Activated CD8-positive, alpha-beta memory T cell treated with anti-CD3 and anti-CD28 coated beads for 48 hours (primary cell): ENCODE results near the gene BPTF.
"Not testable (repeated sequence)": the region's sequence is repeated elsewhere in the genome, so short reads cannot be mapped to it uniquely, and the experiment has no call there.

Experiments used
- DNase-seq, 3 experiments: peaks; one replicate each; pipeline ENCODE4 v3.0.0-alpha.2; 2020; ENCODE audit warnings: low read depth in 2 of 3, low spot score in 2 of 3

The BPTF gene

DNA sequence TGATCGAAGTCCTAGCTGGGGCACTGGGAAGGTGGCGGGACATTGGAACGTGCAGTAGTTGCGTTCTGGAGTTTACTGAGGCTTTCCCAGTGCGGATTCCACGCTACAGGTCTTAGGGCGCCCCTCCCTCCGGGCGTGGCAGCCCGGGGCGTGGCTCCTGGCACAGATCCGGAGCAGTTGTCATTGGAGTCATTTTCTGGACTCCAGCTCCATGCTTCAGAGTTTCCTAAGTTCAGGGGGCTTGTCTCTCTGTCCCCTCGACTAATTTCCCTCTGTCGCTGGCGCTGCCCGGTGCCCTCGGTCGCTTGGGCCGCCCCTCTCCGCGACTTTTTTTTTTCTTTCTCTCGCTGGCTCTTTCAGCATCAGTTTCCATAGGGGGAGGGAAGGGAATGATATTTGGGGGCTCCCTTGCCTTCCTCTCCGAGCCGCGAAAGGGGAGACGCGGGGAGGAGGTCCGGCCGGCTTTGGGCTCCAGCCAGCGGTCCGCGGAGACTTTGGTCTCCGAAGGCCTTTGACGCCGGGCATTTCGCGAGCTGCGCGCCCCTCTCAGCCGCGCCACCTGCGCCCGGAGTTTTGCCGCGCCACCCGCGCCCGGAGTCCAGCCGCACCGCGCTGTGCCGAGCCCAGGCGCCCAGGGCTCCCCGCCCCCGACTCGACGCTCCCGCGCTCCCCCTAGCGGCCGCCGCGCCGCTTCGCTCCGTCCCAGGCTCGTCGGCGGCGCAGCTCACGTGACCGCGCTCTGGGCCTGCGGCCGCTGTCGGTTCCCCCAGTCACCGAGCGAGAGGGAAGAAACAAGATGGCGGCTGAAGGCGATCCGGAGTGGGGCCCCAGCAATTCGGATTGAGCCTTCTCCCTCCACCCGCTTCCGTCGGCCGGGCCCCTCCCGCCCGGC, at the start of gene BPTF:
TSS of gene BPTF (plus strand) at position 769 of the 892 bp plus-strand sequence. CDS start 222 bp downstream, outside the sequence.
- DNase-seq = peak; percentile 80 to 82 (median 81)

DNA sequence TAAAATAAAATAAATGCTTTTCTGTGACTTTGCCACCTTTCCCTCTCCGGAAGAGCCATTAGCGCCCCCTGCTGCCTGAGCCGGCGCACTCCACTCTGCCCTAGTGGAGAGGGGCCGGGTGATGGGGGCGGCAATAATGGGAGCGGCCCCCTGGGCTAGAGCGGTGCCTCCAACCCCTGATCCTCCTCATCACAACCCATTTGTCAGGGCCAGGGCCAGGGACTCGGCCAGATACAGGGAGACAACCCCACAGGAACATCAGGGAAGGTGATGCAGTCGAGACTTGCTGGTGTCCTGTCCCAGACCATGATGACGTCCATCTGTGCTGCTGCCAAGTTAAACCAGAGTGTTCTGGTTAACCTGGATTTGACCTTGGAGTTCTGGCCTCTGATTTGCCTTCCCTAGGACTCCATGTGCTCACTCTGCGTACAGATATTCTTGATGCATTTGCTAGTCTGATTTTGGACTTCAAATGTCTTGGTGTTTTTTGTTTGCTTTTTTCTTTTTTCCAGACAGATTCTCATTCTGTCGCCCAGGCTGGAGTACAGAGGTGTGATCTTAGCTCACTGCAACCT, 46.1 kb upstream of the BPTF start:
- no peak for DNase-seq

DNA sequence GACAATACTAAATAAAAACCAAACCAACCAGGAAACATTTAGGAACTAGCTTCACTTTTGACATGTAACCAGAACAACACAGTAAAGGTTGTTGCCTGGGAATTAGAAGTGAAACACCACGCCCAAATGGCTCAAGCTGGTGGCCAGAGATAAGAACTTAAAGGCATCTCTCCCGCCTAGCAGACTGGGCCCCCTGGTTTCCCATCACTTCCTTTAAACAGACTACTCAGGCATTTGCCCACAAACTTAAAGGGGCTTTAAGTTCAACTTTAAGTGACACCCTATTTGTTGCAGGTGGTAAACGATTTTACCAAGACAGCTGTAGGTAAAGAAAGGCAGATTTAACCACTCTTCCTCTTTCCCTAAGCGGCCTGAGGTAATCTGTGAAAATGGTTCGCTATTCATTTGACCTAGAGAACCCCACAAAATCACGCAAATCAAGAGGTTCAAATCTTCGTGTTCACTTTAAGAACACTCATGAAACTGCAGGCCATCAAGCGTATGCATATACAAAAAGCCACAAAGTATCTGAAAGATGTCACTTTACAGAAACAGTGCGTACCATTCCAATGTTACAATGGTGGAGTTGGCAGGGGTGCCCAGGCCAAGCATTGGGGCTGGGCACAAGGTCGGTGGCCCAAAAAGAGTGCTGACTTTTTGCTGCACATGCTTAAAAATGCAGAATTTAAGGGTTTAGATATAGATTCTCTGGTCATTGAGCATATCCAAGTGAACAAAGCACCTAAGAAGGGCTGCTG, 40.8 kb upstream of the BPTF start:
- no peak for DNase-seq

GRCh38 chr17:67785122-67785477, 40.2 kb upstream of the BPTF start:
- no peak for DNase-seq

DNA sequence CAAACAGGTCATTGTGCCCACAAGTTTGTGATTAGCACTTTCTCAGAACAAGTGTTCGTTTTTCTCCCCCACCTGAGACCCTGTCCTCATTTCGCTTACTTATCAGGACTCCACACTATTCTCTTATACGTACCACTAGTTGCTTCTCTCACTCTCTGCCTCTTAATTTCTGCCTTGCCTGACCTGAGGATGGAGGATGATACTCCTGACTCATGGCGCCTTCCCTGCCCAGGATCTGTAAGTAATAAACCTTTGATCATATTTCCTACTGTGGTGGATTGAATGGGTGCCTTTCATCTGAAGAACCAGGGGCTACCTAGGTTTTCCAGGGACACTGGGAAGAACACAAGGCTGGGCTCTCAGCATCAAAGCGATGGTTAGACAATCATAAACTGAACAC, 39.8 kb upstream of the BPTF start:
- no peak for DNase-seq

GRCh38 chr17:67800495-67800928, 24.8 kb upstream of the BPTF start:
- peak; percentile 8 to 27 (median 24) for DNase-seq

GRCh38 chr17:67801626-67802175, 23.6 kb upstream of the BPTF start:
- DNase-seq = no peak

GRCh38 chr17:67810464-67810863, 14.8 kb upstream of the BPTF start:
- DNase-seq = no peak

GRCh38 chr17:67812380-67812779, 12.9 kb upstream of the BPTF start:
- DNase-seq = not testable (repeated sequence)

GRCh38 chr17:67813803-67814180, 11.5 kb upstream of the BPTF start:
- no peak for DNase-seq

DNA sequence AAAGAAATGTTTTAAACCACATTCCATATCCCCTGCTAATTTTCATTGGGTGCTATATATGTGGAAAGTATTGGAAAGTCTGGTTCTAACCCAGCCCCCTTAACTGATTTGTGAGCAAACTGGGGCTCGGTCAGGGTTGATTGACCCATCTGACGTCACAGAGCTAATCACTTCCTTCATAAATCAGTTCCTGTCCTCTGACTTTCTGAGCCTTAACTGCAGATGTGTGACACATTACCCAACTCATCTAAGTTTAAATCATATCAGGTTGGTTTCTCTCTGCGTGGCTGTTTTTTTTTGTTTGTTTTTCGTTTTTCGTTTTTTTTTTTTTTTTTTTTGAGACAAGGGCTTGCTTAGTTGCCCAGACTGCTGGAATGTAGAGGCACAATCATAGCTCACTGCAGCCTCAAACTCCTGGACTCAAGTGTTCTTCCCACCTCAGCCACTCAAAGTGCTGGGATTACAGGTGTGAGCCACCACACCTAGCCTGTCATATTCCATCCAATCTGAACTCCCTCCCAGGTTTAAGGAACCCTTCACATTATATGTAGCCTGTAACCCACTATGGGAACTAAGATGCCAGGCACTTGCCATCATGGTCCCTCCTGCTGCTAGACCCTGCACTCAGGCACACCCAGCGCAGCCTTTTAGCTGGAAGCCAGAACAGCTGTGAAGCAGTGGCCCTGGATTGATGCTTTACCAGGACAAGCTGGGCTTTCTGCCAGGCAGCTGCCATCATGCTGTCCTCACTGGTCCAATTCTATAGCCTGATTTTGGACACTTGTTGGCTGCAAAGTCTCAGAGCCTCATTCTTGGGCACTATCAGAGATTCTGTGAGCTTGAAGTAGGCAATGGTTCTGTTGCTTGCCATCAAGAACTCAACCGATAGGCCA, 6.9 kb upstream of the BPTF start:
- DNase-seq = no peak

DNA sequence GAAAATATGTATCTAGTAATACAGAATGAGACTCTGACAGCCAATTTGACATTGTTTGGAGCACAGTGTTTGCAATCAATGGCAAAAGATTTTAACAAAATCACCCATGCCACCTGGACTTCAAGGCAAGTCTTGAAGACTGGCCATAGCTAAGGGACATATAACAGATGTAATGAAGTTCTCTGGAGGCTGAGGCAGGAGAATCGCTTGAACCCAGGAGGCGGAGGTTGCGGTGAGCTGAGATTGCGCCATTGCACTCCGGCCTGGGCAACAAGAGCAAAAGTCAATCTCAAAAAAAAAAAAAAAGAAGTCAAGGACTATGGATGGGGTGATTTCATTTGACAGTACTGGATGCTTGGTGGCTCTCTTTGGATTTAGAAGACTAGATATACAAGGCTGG, 5.6 kb upstream of the BPTF start:
- no peak for DNase-seq

DNA sequence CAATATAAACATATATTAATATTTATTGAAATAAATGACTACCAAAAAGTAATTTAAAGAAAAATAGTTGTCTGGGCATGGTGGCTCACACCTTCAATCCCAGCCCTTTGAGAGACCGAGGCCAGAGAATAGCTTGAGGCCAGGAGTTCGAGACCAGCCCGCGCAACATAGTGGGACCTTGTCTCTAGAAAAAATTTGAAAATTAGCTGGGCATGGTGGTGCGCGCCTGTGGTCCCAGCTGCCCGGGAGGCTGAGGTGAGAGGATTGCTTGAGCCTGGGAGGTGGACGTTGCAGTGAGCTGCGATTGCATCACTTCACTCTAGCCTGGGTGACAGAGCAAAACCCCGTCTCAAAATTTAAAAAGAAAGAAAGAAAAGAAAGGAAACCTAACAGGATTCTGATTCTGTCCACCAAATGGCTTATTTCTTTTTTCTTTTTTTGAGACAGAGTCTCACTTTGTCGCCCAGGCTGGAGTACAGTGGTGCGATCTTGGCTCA, 3.4 kb upstream of the BPTF start:
- no peak for DNase-seq

DNA sequence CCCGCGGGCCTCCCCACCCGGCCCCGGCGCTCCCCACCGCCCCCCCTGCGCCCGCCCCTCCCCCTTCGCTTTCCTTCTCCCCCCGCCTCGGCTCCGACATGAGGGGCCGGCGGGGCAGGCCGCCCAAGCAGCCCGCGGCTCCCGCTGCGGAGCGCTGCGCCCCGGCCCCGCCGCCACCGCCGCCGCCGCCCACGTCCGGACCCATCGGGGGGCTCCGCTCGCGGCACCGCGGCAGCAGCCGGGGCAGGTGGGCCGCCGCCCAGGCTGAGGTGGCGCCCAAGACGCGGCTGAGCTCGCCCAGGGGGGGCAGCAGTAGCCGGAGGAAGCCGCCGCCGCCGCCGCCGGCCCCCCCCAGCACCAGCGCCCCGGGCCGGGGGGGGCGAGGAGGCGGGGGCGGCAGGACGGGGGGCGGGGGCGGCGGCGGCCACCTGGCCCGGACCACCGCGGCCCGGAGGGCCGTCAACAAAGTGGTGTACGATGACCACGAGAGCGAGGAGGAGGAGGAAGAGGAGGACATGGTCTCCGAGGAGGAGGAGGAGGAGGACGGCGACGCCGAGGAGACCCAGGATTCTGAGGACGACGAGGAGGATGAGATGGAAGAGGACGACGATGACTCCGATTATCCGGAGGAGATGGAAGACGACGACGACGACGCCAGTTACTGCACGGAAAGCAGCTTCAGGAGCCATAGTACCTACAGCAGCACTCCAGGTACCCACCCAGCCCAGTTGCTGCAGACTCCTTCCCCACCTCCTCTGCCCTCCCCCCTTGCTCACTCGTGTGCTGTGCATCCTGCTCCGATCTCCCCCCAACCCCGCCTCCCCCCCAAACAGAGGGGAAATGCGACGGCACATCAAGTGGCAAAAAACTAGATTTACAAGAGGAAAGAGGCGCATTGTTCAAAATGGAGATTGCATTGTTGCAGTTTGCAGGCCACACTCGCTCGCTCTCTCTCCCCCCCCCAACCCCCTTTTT, 611 bp downstream of the BPTF start:
- peak; percentile 33 to 41 (median 36) for DNase-seq

GRCh38 chr17:67829331-67829730, 4.0 kb downstream of the BPTF start:
- peak in 1 of 3 experiments; percentile 20 for DNase-seq

- no peak for DNase-seq
These were observed 5.1 kb downstream of the BPTF start for GRCh38 chr17:67830440-67830839.

DNA sequence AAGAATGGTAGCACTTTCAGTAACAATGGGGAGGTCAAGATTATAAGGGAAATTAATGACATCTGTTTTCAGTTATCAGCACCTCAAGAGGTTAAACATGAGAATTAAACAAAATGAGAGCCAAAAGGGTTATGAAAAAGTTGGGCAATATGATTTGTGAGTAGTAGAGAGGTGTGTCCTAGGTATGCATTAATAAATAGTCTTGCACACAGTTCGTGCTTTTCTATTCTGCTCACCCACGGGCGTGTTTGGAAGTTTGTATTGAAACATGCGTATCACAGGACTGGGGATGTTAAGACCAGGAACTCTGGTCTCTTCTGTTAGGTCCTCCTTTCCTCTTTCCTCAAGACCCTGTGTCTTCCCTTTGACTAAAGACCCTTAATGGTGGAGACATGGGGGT, 6.0 kb downstream of the BPTF start:
- DNase-seq = no peak

DNA sequence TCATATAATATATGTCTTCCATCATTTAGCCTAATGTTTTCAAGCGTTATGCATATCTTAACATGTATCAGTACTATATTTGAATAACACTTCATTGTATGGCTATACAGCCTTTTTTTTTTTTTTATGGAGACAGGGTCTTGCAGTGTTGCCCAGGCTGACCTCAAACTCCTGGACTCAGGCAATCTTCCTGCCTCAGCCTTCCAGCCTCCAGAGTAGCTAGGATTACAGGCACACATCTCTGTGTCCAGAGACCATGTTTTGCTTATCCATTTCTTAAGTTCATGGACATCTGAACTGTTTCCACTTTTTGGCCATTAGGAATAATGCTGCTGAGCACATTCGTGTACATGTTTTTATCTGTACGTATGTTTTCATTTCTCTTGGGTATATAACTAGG, 7.8 kb downstream of the BPTF start:
- no peak for DNase-seq

GRCh38 chr17:67833946-67834631, 8.8 kb downstream of the BPTF start:
- no peak for DNase-seq
